Fibroblast of pulmonary artery (primary cell): Measurements from ENCODE around the gene ZSWIM4.
"Not testable (repeated sequence)": the region's sequence is repeated elsewhere in the genome, so short reads cannot be mapped to it uniquely, and the experiment has no call there.

ENCODE experiments used
- DNase-seq: peaks from one replicate; pipeline ENCODE4 v3.0.0-alpha.2; 2010; ENCODE audit warnings: low read depth
- H3K4me3 ChIP-seq: replicated peaks from 2 replicates; pipeline ENCODE4 v1.5.1; 2011; ENCODE audit warnings: low read depth, mild to moderate bottlenecking, control low read depth, low read length, moderate library complexity
- CTCF ChIP-seq: IDR thresholded peaks from 2 replicates; pipeline ENCODE4 v1.5.1; 2011; ENCODE audit warnings: mild to moderate bottlenecking, control low read depth, low read length, inconsistent platforms; ENCODE audit errors: missing control alignments

Gene ZSWIM4

GRCh38 chr19:13794757-13795589 is at the start of gene ZSWIM4:
TSS of gene ZSWIM4 (plus strand) at chr19:13795443. CDS start at chr19:13795649, 206 bp downstream.
- no peak for TF ChIP-seq CTCF
- peak; percentile 99 for DNase-seq
- peak within 1 kb of the TSS; percentile 83 for H3K4me3 ChIP-seq

GRCh38 chr19:13747098-13747453 is 48.2 kb upstream of the ZSWIM4 start:
- H3K4me3 ChIP-seq: peak overlapping the region; percentile 68
- TF ChIP-seq CTCF: no peak
- no peak for DNase-seq

GRCh38 chr19:13748169-13748828 is 46.9 kb upstream of the ZSWIM4 start:
- no peak for TF ChIP-seq CTCF
- peak; percentile 56 for DNase-seq
- peak overlapping the region; percentile 68 for H3K4me3 ChIP-seq

- H3K4me3 ChIP-seq: no peak overlapping the region
- no peak for TF ChIP-seq CTCF
- no peak for DNase-seq
These were observed 43.8 kb upstream of the ZSWIM4 start for GRCh38 chr19:13751436-13751835.

GRCh38 chr19:13753622-13754021 is 41.6 kb upstream of the ZSWIM4 start:
- DNase-seq, H3K4me3 ChIP-seq: not testable (repeated sequence)

GRCh38 chr19:13756210-13756609 is 39.0 kb upstream of the ZSWIM4 start:
- no peak overlapping the region for H3K4me3 ChIP-seq
- no peak for DNase-seq
- TF ChIP-seq CTCF: no peak

- H3K4me3 ChIP-seq: no peak overlapping the region
- no peak for TF ChIP-seq CTCF
- DNase-seq: no peak
These were observed 37.2 kb upstream of the ZSWIM4 start for GRCh38 chr19:13757805-13758772.
